B cell (primary cell): ENCODE results near the gene TMEM63A. TPM values are rescaled to one million over a fixed set of nuclear protein-coding genes. Genes with fewer than 3 reads are reported as not detected.

Source experiments
- ATAC-seq: fragments of 200-7000 bp; cut with Tn5 transposase; one replicate; pipeline ENCODE4 v1.10.0; 2021; ENCODE audit warnings: low read depth, mild to moderate bottlenecking, moderate number of reproducible peaks, moderate library complexity
- CTCF ChIA-PET: fragments of 350-600 bp; sonication (Branson Sonifier 250); formaldehyde crosslinking; loops from one replicate; lab custom pipeline; 2021; ENCODE audit warnings: antibody characterized with exemption, inconsistent platforms; lab: Charles Lee
- POLR2A ChIA-PET: fragments of 350-600 bp; sonication (Branson Sonifier 250); formaldehyde crosslinking; loops from one replicate; lab custom pipeline; 2021; ENCODE audit warnings: antibody characterized with exemption; lab: Charles Lee
- DNase-seq: peaks from one replicate; pipeline ENCODE4 v3.0.0; 2013
- H2AFZ ChIP-seq: 2 replicates; pipeline ENCODE4 v1.6.1; 2012; ENCODE audit warnings: mild to moderate bottlenecking, low read depth, low read length; ENCODE audit not compliant: insufficient read depth, poor library complexity, severe bottlenecking
- H3K27ac ChIP-seq, 2 donors: 1 replicate in 1 of 2; 2 replicates in 1 of 2; pipeline ENCODE4 v1.5.1; 2012 to 2013; ENCODE audit warnings: low read length in 2 of 2, mild to moderate bottlenecking in 2 of 2, moderate library complexity in 1 of 2
- H3K27me3 ChIP-seq, 4 experiments: fragments of 200-600 bp in 1 of 4; sonication (generic) in 1 of 4; replicated peaks in 1 of 4; 1 replicate in 2 of 4; 2 replicates in 2 of 4; pipeline versions ENCODE4 v1.6.1 to v1.7.0; 2013 to 2016; ENCODE audit warnings: low read length in 3 of 4, mild to moderate bottlenecking in 2 of 4, mixed read lengths in 1 of 4, moderate library complexity in 1 of 4; ENCODE audit not compliant: insufficient read depth in 4 of 4, control insufficient read depth in 3 of 4; ENCODE audit errors: control extremely low read depth in 1 of 4
- H3K36me3 ChIP-seq, 2 experiments: replicated peaks in 1 of 2; 1 replicate in 1 of 2; 2 replicates in 1 of 2; pipeline versions ENCODE4 v1.6.1 to v1.7.1; 2013; ENCODE audit warnings: low read length in 1 of 2; ENCODE audit not compliant: insufficient read depth in 2 of 2, control insufficient read depth in 1 of 2; ENCODE audit errors: control extremely low read depth in 1 of 2, extremely low read depth in 1 of 2
- H3K4me1 ChIP-seq, 2 donors: fragments of 200-600 bp in 1 of 2; sonication (generic) in 1 of 2; 1 replicate in 1 of 2; 2 replicates in 1 of 2; pipeline versions ENCODE4 v1.5.1 to v1.6.1; 2013 to 2017; ENCODE audit warnings: low read length in 2 of 2; ENCODE audit not compliant: control insufficient read depth in 2 of 2, insufficient read depth in 2 of 2
- H3K4me2 ChIP-seq: replicated peaks from 2 replicates; pipeline ENCODE3; 2012; ENCODE audit warnings: mild to moderate bottlenecking, low read depth, low read length; ENCODE audit not compliant: poor library complexity, severe bottlenecking
- H3K4me3 ChIP-seq, 5 experiments: fragments of 200-600 bp in 1 of 5; sonication (generic) in 1 of 5; 1 replicate in 3 of 5; 2 replicates in 2 of 5; pipeline versions ENCODE4 v1.5.1 to v1.7.0; 2011 to 2016; ENCODE audit warnings: low read length in 4 of 5, mild to moderate bottlenecking in 4 of 5, low read depth in 2 of 5, control low read depth in 1 of 5, moderate library complexity in 1 of 5; ENCODE audit not compliant: insufficient read depth in 1 of 5; ENCODE audit errors: control extremely low read depth in 1 of 5, extremely low read depth in 1 of 5
- H3K79me2 ChIP-seq: fragments of 200-600 bp; sonication (generic); one replicate; pipeline ENCODE4 v1.6.0; 2016; ENCODE audit warnings: low read length; ENCODE audit not compliant: control insufficient read depth, insufficient read depth
- H3K9ac ChIP-seq: fragments of 200-600 bp; sonication (generic); 2 replicates; pipeline ENCODE4 v1.6.1; 2017; ENCODE audit warnings: mild to moderate bottlenecking, low read length, moderate library complexity
- H3K9me3 ChIP-seq, 3 donors: one replicate each; pipeline versions ENCODE4 v1.6.1 to v1.7.1; 2013; ENCODE audit warnings: low read length in 2 of 3; ENCODE audit not compliant: control insufficient read depth in 2 of 3, insufficient read depth in 1 of 3; ENCODE audit errors: control extremely low read depth in 1 of 3
- H4K20me1 ChIP-seq: 2 replicates; pipeline ENCODE4 v1.6.0; 2012; ENCODE audit warnings: mild to moderate bottlenecking, low read length; ENCODE audit not compliant: insufficient read depth, control insufficient read depth, poor library complexity, severe bottlenecking
- H3K27ac Mint-ChIP-seq: one replicate; pipeline ENCODE4 v1.8.0; 2021; ENCODE audit warnings: mixed read lengths
- H3K27me3 Mint-ChIP-seq: one replicate; pipeline ENCODE4 v1.8.0; 2021; ENCODE audit warnings: mixed read lengths
- H3K4me1 Mint-ChIP-seq: one replicate; pipeline ENCODE4 v1.8.0; 2021; ENCODE audit warnings: mixed read lengths
- H3K4me3 Mint-ChIP-seq: one replicate; pipeline ENCODE4 v1.8.0; 2021; ENCODE audit warnings: mixed read lengths
- H3K9me3 Mint-ChIP-seq: one replicate; pipeline ENCODE4 v1.8.0; 2022; ENCODE audit warnings: mixed read lengths; ENCODE audit not compliant: insufficient read depth
- CTCF ChIP-seq: fragments of 200-600 bp; IDR thresholded peaks from one replicate; pipeline ENCODE4 v1.8.0; 2022; ENCODE audit warnings: antibody characterized with exemption, mild to moderate bottlenecking
- EZH2 ChIP-seq: IDR thresholded peaks from 2 replicates; pipeline ENCODE4 v1.6.1; 2012; ENCODE audit warnings: borderline replicate concordance, low read depth, mild to moderate bottlenecking, moderate library complexity, low read length; ENCODE audit not compliant: insufficient read depth, poor library complexity, severe bottlenecking
- WGBS: methylation state at CpG from one replicate; pipeline ENCODE4 v1.1.5; 2013; ENCODE audit warnings: missing lambda C conversion rate; ENCODE audit not compliant: insufficient coverage; 5-methylcytosine and 5-hydroxymethylcytosine counted together
- intact Hi-C: fragments of 100-400 bp; cut with micrococcal nuclease; formaldehyde crosslinking; loops from one replicate; pipeline ENCODE4 v1.10.0; 2022
- polyA plus RNA-seq: library from polyadenylated mRNA; depleted of rRNA; stranded (reverse); fragments of >200 nt; gene quantifications from 2 replicates; pipeline ENCODE4 v1.2.3, GENCODE V29; 2012
- total RNA-seq, 2 donors: library from RNA; stranded (reverse); fragments of 120-200 nt in 1 of 2; gene quantifications; 1 replicate in 1 of 2; 2 replicates in 1 of 2; pipeline versions ENCODE4 v1.2.3 to v1.2.4, GENCODE V29; 2013 to 2022

Gene TMEM63A
- total and polyA plus RNA-seq, 2 donors (not counting 1 experiment from before 2014, with no cell fraction given): 209 to 238 TPM

GRCh38 chr1:225899044-225899925 is 17.1 kb upstream of the TMEM63A start:
- no peak overlapping the region for H3K4me3 Mint-ChIP-seq
- peaks cover 2% of the 10 kb centered on the region for H3K9me3 Mint-ChIP-seq
- DNase-seq: no peak
- 100% methylated on average over 3 of the region's 4 CpGs for WGBS
- Histone ChIP-seq H3K27me3 (no peaks in the 10 kb centered on the region), H3K9ac (no peak overlapping the region), H3K4me2 (peak overlapping the region; percentile 17), H3K4me3 (no peak overlapping the region), H3K27ac (peak overlapping the region in 1 of 2 donors; percentile 97), H3K36me3 (no peaks in the 10 kb centered on the region), H3K4me1 (peaks cover 34 to 36% of the 10 kb centered on the region in 2 donors), H2AFZ (no peak overlapping the region), H3K9me3 (no peaks in the 10 kb centered on the region), H4K20me1 (no peaks in the 10 kb centered on the region), H3K79me2 (peaks cover 4% of the 10 kb centered on the region)
- H3K27me3 Mint-ChIP-seq: no peaks in the 10 kb centered on the region
- H3K27ac Mint-ChIP-seq: peak overlapping the region; percentile 75
- ChIA-PET CTCF (interaction anchor here (1.1 to 1.5 kb wide), 2 partner anchors 22 to 122 kb away, joined by 3 to 4 read pairs; partner anchors contain the start of gene SRP9), POLR2A (interaction anchor here (5.5 kb wide), 1 partner anchor 17 kb away, joined by 38 read pairs; the partner anchor contains the start of gene TMEM63A)
- TF ChIP-seq EZH2: no peak
- no peak for TF ChIP-seq CTCF
- no peak for ATAC-seq
- intact Hi-C loops: no loop called here
- peaks cover 36% of the 10 kb centered on the region for H3K4me1 Mint-ChIP-seq
